ENCODE measurements around the gene ZNF728. TPM values are rescaled to one million over a fixed set of nuclear protein-coding genes. Genes with fewer than 3 reads are reported as not detected.

The ZNF728 gene
- 0.37 and 0.39 TPM in 2 replicates for total RNA-seq

DNA sequence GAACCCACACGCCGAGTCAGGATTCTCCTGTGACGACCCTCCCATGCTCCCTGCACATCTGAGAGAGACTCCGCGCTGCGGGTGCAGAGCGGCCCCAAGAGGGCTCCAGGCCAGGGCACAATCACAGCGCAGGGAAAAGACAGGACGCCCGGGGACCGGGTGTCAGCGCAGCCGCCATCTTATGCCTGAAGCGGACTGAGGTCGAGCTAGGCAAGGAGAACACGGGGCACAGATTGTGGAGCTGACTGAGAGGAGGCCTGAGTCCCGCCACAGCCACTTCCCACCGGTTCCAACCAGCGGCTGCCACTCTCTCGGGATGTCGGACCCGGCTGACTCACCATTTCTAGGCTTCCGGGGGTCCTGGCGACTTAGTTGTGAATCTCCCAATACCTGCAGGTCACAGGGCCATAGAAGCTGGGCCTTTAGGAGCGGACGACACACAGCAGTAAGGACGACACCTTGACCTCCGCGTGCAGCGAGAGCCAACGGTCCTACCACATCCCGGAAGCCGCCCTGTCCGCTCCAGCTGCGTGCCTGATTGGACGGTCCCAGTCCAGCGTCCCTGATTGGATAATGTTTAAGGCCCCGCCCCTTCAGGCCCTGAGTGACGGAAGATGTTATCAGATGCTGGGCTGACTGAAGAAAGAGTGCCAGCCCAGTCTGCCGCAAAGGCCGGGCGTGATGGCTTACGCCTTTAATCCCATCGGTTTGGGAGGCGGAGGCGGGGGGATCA, at the start of gene ZNF728:
TSS of gene ZNF728 (minus strand) at position 487 of the 733 bp plus-strand sequence. CDS start at position 341, 146 bp downstream.

Small RNAs within 50 kb of the gene (small RNA-seq; reads per million reads assigned to genes)
- gene AC022145.2: not detected

Other genes starting within 250 kb of the ZNF728 start
- gene ZNF99, start 219.0 kb downstream of the ZNF728 start, total RNA-seq: under 0.01 TPM in 1 of 2 replicates, not detected in the other
- not detected in 2 replicates for gene ZNF723, start 170.9 kb downstream of the ZNF728 start, total RNA-seq
- gene ZNF730, start 113.8 kb upstream of the ZNF728 start, total RNA-seq: 1.1 and 2.7 TPM in 2 replicates
- 6.6 and 11.1 TPM in 2 replicates for gene ZNF724, start 247.2 kb upstream of the ZNF728 start, total RNA-seq

All from subcutaneous preadipocyte (primary cell).